Nephron (organoid): ENCODE results near the gene CDCA3.
"Not testable (repeated sequence)": the region's sequence is repeated elsewhere in the genome, so short reads cannot be mapped to it uniquely, and the experiment has no call there.

Source experiments
- H3K27ac Mint-ChIP-seq, 3 experiments: 2 replicates each; pipeline ENCODE4 v1.8.0; 2020; ENCODE audit warnings: mixed read lengths in 3 of 3, mild to moderate bottlenecking in 2 of 3, moderate library complexity in 1 of 3
- H3K27me3 Mint-ChIP-seq: 2 replicates; pipeline ENCODE4 v1.8.0; 2021; ENCODE audit warnings: low read depth, mild to moderate bottlenecking, moderate library complexity, mixed read lengths
- H3K36me3 Mint-ChIP-seq: 2 replicates; pipeline ENCODE4 v1.8.0; 2020; ENCODE audit warnings: low read depth, mixed read lengths
- H3K4me1 Mint-ChIP-seq: 2 replicates; pipeline ENCODE4 v1.8.0; 2020; ENCODE audit warnings: mixed read lengths
- H3K4me3 Mint-ChIP-seq, 3 experiments: 2 replicates each; pipeline ENCODE4 v1.8.0; 2020; ENCODE audit warnings: mild to moderate bottlenecking in 3 of 3, mixed read lengths in 3 of 3, moderate library complexity in 2 of 3
- H3K9me3 Mint-ChIP-seq: 2 replicates; pipeline ENCODE4 v1.8.0; 2020; ENCODE audit warnings: mixed read lengths
- TF ChIP-seq, protein P1 (sequence below), 3 experiments: fragments of 200-600 bp; sonication (generic); IDR thresholded peaks; one replicate each; pipeline ENCODE4 v1.5.0; 2021; ENCODE audit warnings: antibody characterized with exemption in 3 of 3; ENCODE audit not compliant: unreplicated experiment in 3 of 3

CDCA3 gene

DNA sequence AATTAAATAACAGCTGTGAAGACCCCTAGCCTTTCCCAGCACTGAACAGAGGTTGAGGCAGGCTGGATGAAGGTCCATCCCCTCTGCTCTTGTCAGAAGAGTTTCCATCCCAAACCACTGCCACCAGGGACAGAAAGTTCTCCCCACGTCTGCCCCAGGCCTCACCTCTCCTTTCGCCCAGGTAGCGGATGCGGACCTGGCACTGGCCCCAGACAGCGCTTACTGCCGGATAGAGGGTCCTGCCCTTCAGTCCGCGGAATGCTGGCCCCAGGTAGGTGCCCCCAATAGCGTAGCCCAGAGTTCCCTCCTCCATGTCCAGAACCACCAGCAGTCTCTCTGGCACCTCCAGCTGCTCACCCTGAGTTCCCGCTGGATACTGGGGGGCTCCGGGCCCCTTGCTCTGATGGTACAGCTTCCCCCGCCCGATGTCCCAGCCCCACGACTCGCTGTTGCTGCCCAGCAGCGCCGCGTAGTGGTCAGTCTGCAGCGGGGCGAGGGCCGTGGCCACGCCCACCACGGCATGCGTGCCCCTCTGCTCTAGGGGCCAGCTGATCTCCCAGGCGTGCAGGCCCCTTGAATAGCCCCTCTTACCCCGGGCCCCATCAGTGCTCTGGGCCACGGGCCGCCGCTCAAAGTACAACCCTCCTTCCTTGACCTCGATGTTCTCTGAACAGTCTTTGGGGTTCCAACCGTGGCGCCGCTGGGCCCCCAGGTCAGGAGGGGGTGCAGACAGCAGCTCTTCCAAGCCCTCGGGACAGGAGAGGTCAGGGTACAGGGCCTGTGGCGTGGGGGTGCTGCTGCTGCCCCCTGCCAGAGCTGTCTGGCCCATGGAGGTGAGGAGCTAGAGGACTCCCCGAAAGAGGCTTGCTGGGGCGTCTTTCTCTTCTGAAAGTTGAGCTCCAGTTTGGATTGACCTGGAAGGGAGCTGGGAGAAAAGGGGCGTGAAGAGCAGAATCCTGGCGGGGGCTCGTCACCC lies 21.3 kb upstream of the CDCA3 start:
- peak overlapping the region; percentile 25 to 74 (median 55) for H3K27ac Mint-ChIP-seq
- H3K9me3 Mint-ChIP-seq: no peaks in the 10 kb centered on the region
- peaks cover 36% of the 10 kb centered on the region for H3K4me1 Mint-ChIP-seq
- TF ChIP-seq, protein P1, sequence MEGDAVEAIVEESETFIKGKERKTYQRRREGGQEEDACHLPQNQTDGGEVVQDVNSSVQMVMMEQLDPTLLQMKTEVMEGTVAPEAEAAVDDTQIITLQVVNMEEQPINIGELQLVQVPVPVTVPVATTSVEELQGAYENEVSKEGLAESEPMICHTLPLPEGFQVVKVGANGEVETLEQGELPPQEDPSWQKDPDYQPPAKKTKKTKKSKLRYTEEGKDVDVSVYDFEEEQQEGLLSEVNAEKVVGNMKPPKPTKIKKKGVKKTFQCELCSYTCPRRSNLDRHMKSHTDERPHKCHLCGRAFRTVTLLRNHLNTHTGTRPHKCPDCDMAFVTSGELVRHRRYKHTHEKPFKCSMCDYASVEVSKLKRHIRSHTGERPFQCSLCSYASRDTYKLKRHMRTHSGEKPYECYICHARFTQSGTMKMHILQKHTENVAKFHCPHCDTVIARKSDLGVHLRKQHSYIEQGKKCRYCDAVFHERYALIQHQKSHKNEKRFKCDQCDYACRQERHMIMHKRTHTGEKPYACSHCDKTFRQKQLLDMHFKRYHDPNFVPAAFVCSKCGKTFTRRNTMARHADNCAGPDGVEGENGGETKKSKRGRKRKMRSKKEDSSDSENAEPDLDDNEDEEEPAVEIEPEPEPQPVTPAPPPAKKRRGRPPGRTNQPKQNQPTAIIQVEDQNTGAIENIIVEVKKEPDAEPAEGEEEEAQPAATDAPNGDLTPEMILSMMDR (IDR thresholded peaks at IDR 0.05; ENCODE audit: unreplicated experiment in 3 of 3): peak; percentile 97 to 98 (median 97)
- peak overlapping the region; percentile 87 to 95 (median 95) for H3K4me3 Mint-ChIP-seq
- H3K27me3 Mint-ChIP-seq: peaks cover 7% of the 10 kb centered on the region
- H3K36me3 Mint-ChIP-seq: peaks cover 30% of the 10 kb centered on the region

DNA sequence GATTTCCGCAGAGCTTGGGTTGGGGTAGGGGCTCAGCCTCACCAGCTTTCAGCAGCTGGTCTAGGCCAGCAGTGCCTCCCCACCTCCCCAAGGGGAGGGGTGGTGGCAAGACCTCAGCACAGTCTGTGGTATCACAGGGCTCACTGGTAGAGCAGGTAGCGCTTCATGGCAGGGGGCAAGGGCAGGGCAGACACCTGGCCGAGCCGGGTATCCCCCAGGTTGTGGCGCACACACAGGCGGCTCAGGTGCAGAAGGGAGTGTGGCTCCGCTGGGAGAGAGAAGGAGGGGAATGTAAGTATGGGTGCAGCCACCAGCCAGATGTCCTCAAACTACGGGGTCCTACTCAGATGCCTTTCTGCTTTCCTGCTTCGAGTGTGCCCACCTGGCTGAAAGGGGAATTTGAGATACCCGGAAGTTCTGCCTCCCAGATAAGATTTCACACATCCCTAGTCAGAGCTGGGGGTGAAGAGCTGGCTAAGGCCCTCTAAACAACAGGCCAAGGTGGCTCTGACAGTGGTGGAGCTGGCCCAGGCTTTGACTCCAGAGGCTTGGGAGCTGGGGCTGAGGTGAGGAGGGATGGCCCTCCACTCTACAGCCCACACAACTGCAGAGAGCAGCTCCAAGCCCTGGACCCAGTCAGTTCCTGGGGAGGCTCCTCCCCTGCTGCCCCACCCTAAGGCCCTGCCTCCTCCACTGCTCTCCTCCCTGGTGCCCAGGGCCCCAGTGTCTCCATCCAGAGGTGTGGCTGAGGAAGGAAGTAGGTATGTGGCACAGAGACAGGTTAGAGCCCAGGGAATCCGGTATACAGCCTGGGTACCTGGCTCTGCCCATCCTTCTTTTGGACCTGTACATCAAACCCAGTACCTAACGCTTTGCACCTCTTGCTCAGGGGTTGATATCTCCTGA lies 20.2 kb upstream of the CDCA3 start:
- Mint-ChIP-seq H3K27ac (peak overlapping the region in 2 of 3 experiments; percentile 25 to 74), H3K36me3 (peaks cover 29% of the 10 kb centered on the region), H3K9me3 (no peaks in the 10 kb centered on the region), H3K27me3 (peaks cover 7% of the 10 kb centered on the region), H3K4me1 (peaks cover 40% of the 10 kb centered on the region), H3K4me3 (peak overlapping the region; percentile 87 to 95 (median 95))
- TF ChIP-seq, protein P1 (IDR thresholded peaks at IDR 0.05; ENCODE audit: unreplicated experiment in 3 of 3): no peak

DNA sequence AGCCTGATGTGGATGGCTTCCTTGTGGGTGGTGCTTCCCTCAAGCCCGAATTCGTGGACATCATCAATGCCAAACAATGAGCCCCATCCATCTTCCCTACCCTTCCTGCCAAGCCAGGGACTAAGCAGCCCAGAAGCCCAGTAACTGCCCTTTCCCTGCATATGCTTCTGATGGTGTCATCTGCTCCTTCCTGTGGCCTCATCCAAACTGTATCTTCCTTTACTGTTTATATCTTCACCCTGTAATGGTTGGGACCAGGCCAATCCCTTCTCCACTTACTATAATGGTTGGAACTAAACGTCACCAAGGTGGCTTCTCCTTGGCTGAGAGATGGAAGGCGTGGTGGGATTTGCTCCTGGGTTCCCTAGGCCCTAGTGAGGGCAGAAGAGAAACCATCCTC lies 19.2 kb upstream of the CDCA3 start:
- H3K27me3 Mint-ChIP-seq: not testable (repeated sequence)

DNA sequence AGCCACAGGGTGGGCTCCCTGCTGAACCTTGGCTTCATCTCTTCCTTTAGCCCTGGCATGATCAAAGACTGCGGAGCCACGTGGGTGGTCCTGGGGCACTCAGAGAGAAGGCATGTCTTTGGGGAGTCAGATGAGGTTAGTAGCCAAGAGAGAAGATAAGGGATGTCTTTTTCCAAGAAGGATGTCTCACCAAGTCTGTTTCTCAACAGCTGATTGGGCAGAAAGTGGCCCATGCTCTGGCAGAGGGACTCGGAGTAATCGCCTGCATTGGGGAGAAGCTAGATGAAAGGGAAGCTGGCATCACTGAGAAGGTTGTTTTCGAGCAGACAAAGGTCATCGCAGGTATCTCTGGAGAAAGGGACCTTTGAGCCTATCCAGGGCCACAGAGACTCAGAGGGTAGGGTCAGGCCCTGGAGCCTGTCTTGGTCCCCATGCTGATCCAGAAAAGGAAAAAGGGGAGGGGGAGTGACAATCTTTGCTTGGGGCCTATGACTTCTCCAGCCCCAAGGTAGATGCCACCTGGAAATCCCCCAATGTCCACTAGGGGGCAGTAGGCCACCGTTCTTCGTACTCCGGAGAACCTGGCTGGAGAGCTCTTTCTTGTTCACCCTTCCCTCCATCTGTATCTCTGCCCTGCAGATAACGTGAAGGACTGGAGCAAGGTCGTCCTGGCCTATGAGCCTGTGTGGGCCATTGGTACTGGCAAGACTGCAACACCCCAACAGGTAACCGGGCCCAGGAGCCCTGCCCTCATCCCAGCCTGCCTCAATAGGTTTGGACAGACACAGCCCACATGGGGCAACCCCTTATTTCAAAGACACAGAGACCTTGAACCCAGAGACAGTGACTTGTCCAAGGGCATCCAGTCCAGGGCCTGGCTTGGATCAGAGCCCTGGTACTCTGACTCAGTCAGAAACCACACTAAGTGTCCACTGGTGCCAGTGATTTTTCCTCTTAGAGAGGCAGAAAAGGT lies 18.2 kb upstream of the CDCA3 start:
- peaks cover 42% of the 10 kb centered on the region for H3K36me3 Mint-ChIP-seq
- TF ChIP-seq, protein P1 (IDR thresholded peaks at IDR 0.05; ENCODE audit: unreplicated experiment in 3 of 3): peak; percentile 89 to 93 (median 90)

More for the DNA sequence above, 19.2 kb upstream of the CDCA3 start:
- H3K4me1 Mint-ChIP-seq: peaks cover 42% of the 10 kb centered on the region
- H3K36me3 Mint-ChIP-seq: peaks cover 32% of the 10 kb centered on the region
- not testable (repeated sequence) for H3K27ac Mint-ChIP-seq, H3K9me3 Mint-ChIP-seq
- H3K4me3 Mint-ChIP-seq: peak overlapping the region; percentile 70 to 95 (median 94)

DNA sequence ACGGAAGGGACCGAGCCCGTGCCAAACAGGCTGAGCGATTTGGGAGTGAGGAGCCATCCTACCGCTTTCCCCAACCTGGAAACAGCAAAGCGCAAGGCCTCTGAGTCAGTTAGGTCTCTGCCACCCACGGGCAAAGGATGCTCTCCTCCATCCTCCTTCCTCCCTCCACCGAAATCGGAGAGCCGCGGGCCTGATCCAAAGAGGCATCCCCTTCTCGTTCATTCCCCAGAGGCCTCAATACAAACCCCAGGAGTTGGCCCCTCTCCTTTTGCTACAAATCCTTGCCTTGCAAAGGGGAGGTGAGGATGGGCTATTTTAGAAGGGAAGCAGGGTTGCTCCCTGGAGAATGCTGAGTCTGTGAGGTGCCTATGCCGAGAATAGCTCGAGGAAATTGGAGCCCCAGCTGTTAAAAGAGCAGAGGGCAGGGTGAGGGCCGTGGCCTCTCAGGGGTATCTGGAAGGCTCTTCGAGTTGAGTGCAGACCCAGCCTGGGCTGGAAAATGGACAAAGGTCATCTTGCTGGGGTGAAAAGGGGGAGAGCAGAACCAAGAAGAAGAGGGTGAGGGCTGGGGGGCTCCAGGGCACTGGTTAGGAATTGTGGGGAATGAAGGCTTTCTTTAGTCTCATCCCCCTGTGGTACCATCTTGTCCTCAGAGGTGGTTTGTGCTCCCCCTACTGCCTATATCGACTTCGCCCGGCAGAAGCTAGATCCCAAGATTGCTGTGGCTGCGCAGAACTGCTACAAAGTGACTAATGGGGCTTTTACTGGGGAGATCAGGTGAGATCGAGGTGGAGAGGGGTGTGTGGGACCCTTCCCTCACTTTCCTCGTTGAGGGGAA lies 17.3 kb upstream of the CDCA3 start:
- TF ChIP-seq, protein P1 (IDR thresholded peaks at IDR 0.05; ENCODE audit: unreplicated experiment in 3 of 3): no peak
- H3K4me1 Mint-ChIP-seq: peaks cover 37% of the 10 kb centered on the region
- H3K4me3 Mint-ChIP-seq: peak overlapping the region; percentile 93 to 95 (median 94)
- H3K27ac Mint-ChIP-seq: peak overlapping the region; percentile 84 to 89 (median 89)
- H3K36me3 Mint-ChIP-seq: peaks cover 46% of the 10 kb centered on the region
- no peaks in the 10 kb centered on the region for H3K9me3 Mint-ChIP-seq
- peaks cover 7% of the 10 kb centered on the region for H3K27me3 Mint-ChIP-seq

More for the DNA sequence above, 18.2 kb upstream of the CDCA3 start:
- peak overlapping the region; percentile 93 to 95 (median 94) for H3K4me3 Mint-ChIP-seq
- H3K9me3 Mint-ChIP-seq: no peaks in the 10 kb centered on the region
- H3K27ac Mint-ChIP-seq: peak overlapping the region; percentile 84 to 89 (median 89)
- H3K4me1 Mint-ChIP-seq: peaks cover 42% of the 10 kb centered on the region
- peaks cover 7% of the 10 kb centered on the region for H3K27me3 Mint-ChIP-seq
